GM12878 (cell line): Measurements from ENCODE around the gene HK1. TPM values are rescaled to one million over a fixed set of nuclear protein-coding genes. Genes with fewer than 3 reads are reported as not detected.

Experiments used
- ATAC-seq: fragments of 200-7000 bp; cut with Tn5 transposase; 3 replicates; pipeline ENCODE4 v1.9.1; 2020; ENCODE audit warnings: mild to moderate bottlenecking, moderate library complexity
- BruUV-seq: library from RNA; stranded (reverse); fragments of 400-500 nt; replicated peaks from 2 replicates; lab custom pipeline; 2021; lab: Mats Ljungman, UMichigan
- CTCF ChIA-PET: fragments of 300-600 bp; sonication (Branson Sonifier 250); formaldehyde crosslinking; extraction: SDS; loops from one replicate; lab custom pipeline; 2021; ENCODE audit warnings: inconsistent platforms; lab: Yijun Ruan, JAX
- POLR2A ChIA-PET: fragments of 350-600 bp; formaldehyde crosslinking; extraction: SDS; loops from one replicate; lab custom pipeline; 2021; ENCODE audit warnings: inconsistent platforms; lab: Charles Lee
- RAD21 ChIA-PET: fragments of 300-600 bp; sonication (Branson Sonifier 250); formaldehyde crosslinking; loops from one replicate; lab custom pipeline; 2023; ENCODE audit warnings: antibody characterized with exemption; ENCODE audit not compliant: unreplicated experiment; lab: Charles Lee
- SMC1A ChIA-PET: fragments of 300-600 bp; sonication (Branson Sonifier 250); formaldehyde crosslinking; loops from one replicate; lab custom pipeline; 2023; ENCODE audit not compliant: unreplicated experiment, uncharacterized antibody; lab: Charles Lee
- DNase-seq: peaks from one replicate; pipeline ENCODE4 v3.0.0-alpha.2; 2011; ENCODE audit warnings: low read depth, low spot score
- FAIRE-seq: peaks from 3 replicates; lab custom pipeline; 2011; peaks lifted over from hg19 to GRCh38; lab: Jason Lieb, UNC
- H2AFZ ChIP-seq: 2 replicates; pipeline ENCODE4 v1.6.0; 2011; ENCODE audit warnings: low read depth, low read length, control low read depth; ENCODE audit not compliant: control insufficient read depth
- H3K27ac ChIP-seq: 2 replicates; pipeline ENCODE4 v1.5.1; 2011; ENCODE audit warnings: control low read depth; ENCODE audit not compliant: control insufficient read depth, insufficient read depth
- H3K27me3 ChIP-seq, 2 experiments: replicated peaks in 1 of 2; 2 replicates each; pipeline versions ENCODE4 v1.6.0 to v1.6.1; 2011; ENCODE audit warnings: low read length in 1 of 2; ENCODE audit not compliant: control insufficient read depth in 2 of 2, insufficient read depth in 2 of 2
- H3K36me3 ChIP-seq, 2 experiments: 2 replicates each; pipeline ENCODE4 v1.5.1; 2011; ENCODE audit warnings: low read length in 1 of 2; ENCODE audit not compliant: control insufficient read depth in 2 of 2, insufficient read depth in 2 of 2
- H3K4me1 ChIP-seq: 2 replicates; pipeline ENCODE4 v1.6.1; 2011; ENCODE audit warnings: mild to moderate bottlenecking, low read length, moderate library complexity, mixed read lengths; ENCODE audit not compliant: control insufficient read depth, insufficient read depth
- H3K4me2 ChIP-seq: 2 replicates; pipeline ENCODE4 v1.6.0; 2011; ENCODE audit warnings: control low read depth; ENCODE audit not compliant: control insufficient read depth, insufficient read depth
- H3K4me3 ChIP-seq: fragments of 200-600 bp; sonication (generic); 2 replicates; pipeline ENCODE4 v1.5.1; 2016
- H3K79me2 ChIP-seq: 2 replicates; pipeline ENCODE4 v1.6.0; 2011; ENCODE audit warnings: low read length; ENCODE audit not compliant: control insufficient read depth, insufficient read depth
- H3K9ac ChIP-seq: 2 replicates; pipeline ENCODE4 v1.8.0; 2011; ENCODE audit warnings: low read length, control low read depth, mixed read lengths; ENCODE audit not compliant: control insufficient read depth, insufficient read depth
- H3K9me3 ChIP-seq: replicated peaks from 3 replicates; pipeline ENCODE4 v1.5.1; 2011; ENCODE audit warnings: mild to moderate bottlenecking, low read length; ENCODE audit not compliant: control insufficient read depth, insufficient read depth
- H4K20me1 ChIP-seq: 2 replicates; pipeline ENCODE4 v1.6.0; 2011; ENCODE audit not compliant: control insufficient read depth, insufficient read depth
- EGR1 ChIP-seq, 2 experiments: IDR thresholded peaks; 1 replicate in 1 of 2; 2 replicates in 1 of 2; pipeline ENCODE4 v1.6.1; 2011 to 2012; ENCODE audit warnings: low read depth in 2 of 2, low read length in 2 of 2, borderline replicate concordance in 1 of 2, mild to moderate bottlenecking in 1 of 2, moderate library complexity in 1 of 2
- ETV6 ChIP-seq, 2 experiments: fragments of 450-650 bp in 1 of 2; IDR thresholded peaks in 1 of 2; conservative IDR thresholded peaks in 1 of 2; 2 replicates each; pipeline ENCODE4 v1.6.1; 2014; ENCODE audit warnings: antibody characterized with exemption in 1 of 2, borderline replicate concordance in 1 of 2, low read depth in 1 of 2, mild to moderate bottlenecking in 1 of 2, moderate library complexity in 1 of 2
- IRF4 ChIP-seq: IDR thresholded peaks from 2 replicates; pipeline ENCODE4 v1.6.1; 2011; ENCODE audit warnings: low read depth, low read length
- JUNB ChIP-seq: IDR thresholded peaks from 2 replicates; pipeline ENCODE4 v1.6.1; 2016; ENCODE audit warnings: antibody characterized with exemption, mild to moderate bottlenecking
- MEF2B ChIP-seq: fragments of 450-650 bp; IDR thresholded peaks from 2 replicates; pipeline ENCODE4 v1.6.1; 2018; ENCODE audit warnings: mild to moderate bottlenecking, moderate library complexity; ENCODE audit not compliant: partially characterized antibody, poor library complexity, severe bottlenecking
- POLR2AphosphoS5 ChIP-seq: IDR thresholded peaks from 2 replicates; pipeline ENCODE4 v1.6.1; 2011; ENCODE audit warnings: mild to moderate bottlenecking, low read length, inconsistent platforms
- RUNX3 ChIP-seq: IDR thresholded peaks from 2 replicates; pipeline ENCODE4 v1.6.1; 2012; ENCODE audit warnings: low read length, inconsistent platforms
- SUPT20H ChIP-seq: IDR thresholded peaks from 2 replicates; pipeline ENCODE4 v1.6.1; 2011; ENCODE audit warnings: low read depth, mild to moderate bottlenecking, low read length, moderate library complexity, borderline replicate concordance; ENCODE audit not compliant: control insufficient read depth
- TARDBP ChIP-seq: IDR thresholded peaks from 2 replicates; pipeline ENCODE4 v1.6.1; 2016; ENCODE audit warnings: borderline replicate concordance
- YBX1 ChIP-seq: fragments of 450-650 bp; IDR thresholded peaks from 2 replicates; pipeline ENCODE4 v1.6.1; 2016; ENCODE audit warnings: antibody characterized with exemption
- ZNF622 ChIP-seq: fragments of 450-650 bp; IDR thresholded peaks from 2 replicates; pipeline ENCODE4 v1.6.1; 2017; ENCODE audit warnings: mild to moderate bottlenecking, inconsistent platforms
- WGBS: methylation state at CpG from one replicate; pipeline ENCODE4 v1.1.6; 2016; ENCODE audit warnings: low lambda C conversion rate; ENCODE audit not compliant: insufficient replicate concordance, insufficient coverage; ENCODE audit errors: missing lambda C conversion rate; 5-methylcytosine and 5-hydroxymethylcytosine counted together
- in situ Hi-C: fragments of 300-500 bp; cut with MboI; formaldehyde crosslinking; loops from 9 replicates; pipeline ENCODE4 v1.14.3; 2018; ENCODE audit warnings: mixed read lengths
- intact Hi-C: fragments of 100-400 bp; cut with micrococcal nuclease; formaldehyde crosslinking; loops from one replicate; pipeline ENCODE4 v1.14.2; 2022; ENCODE audit not compliant: unreplicated experiment
- polyA plus RNA-seq, 11 experiments: library from polyadenylated mRNA; depleted of rRNA in 4 of 11; unstranded in 6 of 11; stranded (reverse) in 5 of 11; fragments of >200 nt; fragmentation: Nextera tagmentation in 4 of 11; fragmentation: Illumina TruSeq in 1 of 11; extraction: Ambion mirVana in 4 of 11; extraction: Trizol in 1 of 11; gene quantifications; 1 replicate in 1 of 11; 2 replicates in 10 of 11; pipeline versions ENCODE4 v1.2.1 to v1.2.3, GENCODE V29; 2011 to 2016; ENCODE audit warnings: inconsistent platforms in 2 of 11, missing spikeins in 2 of 11, low read depth in 1 of 11
- total RNA-seq, 4 experiments: library from RNA; depleted of rRNA in 3 of 4; stranded (reverse); fragments of >200 nt in 3 of 4; fragmentation: Illumina TruSeq in 1 of 4; extraction: Trizol in 1 of 4; gene quantifications; 2 replicates each; pipeline versions ENCODE4 v1.2.1 to v1.2.3, GENCODE V29; 2013 to 2021
- TF ChIP-seq, protein P1 (sequence below): fragments of 450-650 bp; IDR thresholded peaks from 2 replicates; pipeline ENCODE4 v1.6.1; 2017; ENCODE audit warnings: mild to moderate bottlenecking, low read depth, inconsistent platforms; ENCODE audit not compliant: poor library complexity, severe bottlenecking
- TF ChIP-seq, protein P2 (sequence below): fragments of 450-650 bp; IDR thresholded peaks from 2 replicates; pipeline ENCODE4 v1.6.1; 2017; ENCODE audit warnings: borderline replicate concordance
- TF ChIP-seq, protein P3 (sequence below): IDR thresholded peaks from 2 replicates; pipeline ENCODE4 v1.6.1; 2012; ENCODE audit warnings: low read depth, low read length, improper control_type of control experiment
- TF ChIP-seq, protein P4 (sequence below): IDR thresholded peaks from 2 replicates; pipeline ENCODE4 v1.6.1; 2012; ENCODE audit warnings: low read length, inconsistent platforms
- TF ChIP-seq, protein P5 (sequence below): fragments of 450-650 bp; formaldehyde crosslinking; IDR thresholded peaks from 2 replicates; pipeline ENCODE4 v1.4.0; 2022; ENCODE audit warnings: mild to moderate bottlenecking, moderate library complexity

The HK1 gene
- total and polyA plus RNA-seq, 10 of the 15 experiments (the other 5 are each of a cell fraction or from before 2014, with no cell fraction given) = 3.4 to 77.3 (median 46.6) TPM

DNA sequence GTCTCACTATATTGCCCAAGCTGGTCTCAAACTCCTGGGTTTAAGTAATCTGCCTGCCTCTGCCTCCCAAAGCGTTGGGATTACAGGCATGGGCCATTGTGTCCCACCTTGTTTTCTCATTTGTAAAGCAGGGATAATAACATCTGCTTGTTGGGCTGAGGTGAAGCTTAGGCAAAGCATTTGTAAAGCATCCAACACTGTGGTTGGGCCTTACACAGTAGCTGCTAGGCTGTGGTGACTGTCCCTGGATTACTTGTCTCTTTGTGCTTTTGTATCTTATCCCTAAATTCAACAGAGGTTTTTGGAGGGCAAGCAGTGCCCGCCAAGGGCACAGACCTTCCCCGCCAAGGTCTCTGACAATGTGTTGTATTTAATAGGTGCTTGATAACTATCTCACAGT is 43.8 kb upstream of the HK1 start:
- DNase-seq (no peak), FAIRE-seq (no peak), ATAC-seq (no peak)
- Histone ChIP-seq H4K20me1 (no peaks in the 10 kb centered on the region), H3K27ac (no peak overlapping the region), H3K4me1 (peaks cover 6% of the 10 kb centered on the region), H3K9ac (no peak overlapping the region), H3K4me2 (no peak overlapping the region), H3K79me2 (no peaks in the 10 kb centered on the region), H3K36me3 (no peaks in the 10 kb centered on the region), H3K27me3 (no peaks in the 10 kb centered on the region), H2AFZ (no peak overlapping the region), H3K9me3 (no peaks in the 10 kb centered on the region), H3K4me3 (no peak overlapping the region)
- RAD21 ChIA-PET = no interaction called here
- CTCF ChIA-PET = interaction anchor here (0.9 to 7.5 kb wide), 3 partner anchors 149 to 230 kb away, joined by 4 to 126 read pairs (median 4); no protein-coding TSS in a partner anchor
- WGBS = 54% methylated on average over 3 of the region's 3 CpGs
- in situ Hi-C loops (loop anchor here (5.0 kb wide), 2 partner anchors 168 to 273 kb away; no protein-coding TSS in a partner anchor), intact Hi-C loops (no loop called here)
- no TSS peak for BruUV-seq
- SMC1A ChIA-PET = interaction anchor here (1.2 to 5.9 kb wide), 3 partner anchors 12 to 229 kb away, joined by 3 to 63 read pairs (median 13); no protein-coding TSS in a partner anchor
- POLR2A ChIA-PET = no interaction called here
- TF ChIP-seq, protein P1, sequence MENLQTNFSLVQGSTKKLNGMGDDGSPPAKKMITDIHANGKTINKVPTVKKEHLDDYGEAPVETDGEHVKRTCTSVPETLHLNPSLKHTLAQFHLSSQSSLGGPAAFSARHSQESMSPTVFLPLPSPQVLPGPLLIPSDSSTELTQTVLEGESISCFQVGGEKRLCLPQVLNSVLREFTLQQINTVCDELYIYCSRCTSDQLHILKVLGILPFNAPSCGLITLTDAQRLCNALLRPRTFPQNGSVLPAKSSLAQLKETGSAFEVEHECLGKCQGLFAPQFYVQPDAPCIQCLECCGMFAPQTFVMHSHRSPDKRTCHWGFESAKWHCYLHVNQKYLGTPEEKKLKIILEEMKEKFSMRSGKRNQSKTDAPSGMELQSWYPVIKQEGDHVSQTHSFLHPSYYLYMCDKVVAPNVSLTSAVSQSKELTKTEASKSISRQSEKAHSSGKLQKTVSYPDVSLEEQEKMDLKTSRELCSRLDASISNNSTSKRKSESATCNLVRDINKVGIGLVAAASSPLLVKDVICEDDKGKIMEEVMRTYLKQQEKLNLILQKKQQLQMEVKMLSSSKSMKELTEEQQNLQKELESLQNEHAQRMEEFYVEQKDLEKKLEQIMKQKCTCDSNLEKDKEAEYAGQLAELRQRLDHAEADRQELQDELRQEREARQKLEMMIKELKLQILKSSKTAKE = no peak
- TF ChIP-seq ZNF622 = no peak
- TF ChIP-seq EGR1 (IDR thresholded peaks at IDR 0.05; ENCODE audit: borderline replicate concordance in 1 of 2, low read depth in 2 of 2, low read length in 2 of 2) = no peak
- TF ChIP-seq RUNX3 = no peak
- no peak for TF ChIP-seq TARDBP
- no peak for TF ChIP-seq IRF4
- TF ChIP-seq, protein P2, sequence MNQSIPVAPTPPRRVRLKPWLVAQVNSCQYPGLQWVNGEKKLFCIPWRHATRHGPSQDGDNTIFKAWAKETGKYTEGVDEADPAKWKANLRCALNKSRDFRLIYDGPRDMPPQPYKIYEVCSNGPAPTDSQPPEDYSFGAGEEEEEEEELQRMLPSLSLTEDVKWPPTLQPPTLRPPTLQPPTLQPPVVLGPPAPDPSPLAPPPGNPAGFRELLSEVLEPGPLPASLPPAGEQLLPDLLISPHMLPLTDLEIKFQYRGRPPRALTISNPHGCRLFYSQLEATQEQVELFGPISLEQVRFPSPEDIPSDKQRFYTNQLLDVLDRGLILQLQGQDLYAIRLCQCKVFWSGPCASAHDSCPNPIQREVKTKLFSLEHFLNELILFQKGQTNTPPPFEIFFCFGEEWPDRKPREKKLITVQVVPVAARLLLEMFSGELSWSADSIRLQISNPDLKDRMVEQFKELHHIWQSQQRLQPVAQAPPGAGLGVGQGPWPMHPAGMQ = no peak
- no peak for TF ChIP-seq SUPT20H
- no peak for TF ChIP-seq JUNB
- TF ChIP-seq, protein P3, sequence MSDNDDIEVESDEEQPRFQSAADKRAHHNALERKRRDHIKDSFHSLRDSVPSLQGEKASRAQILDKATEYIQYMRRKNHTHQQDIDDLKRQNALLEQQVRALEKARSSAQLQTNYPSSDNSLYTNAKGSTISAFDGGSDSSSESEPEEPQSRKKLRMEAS = no peak
- TF ChIP-seq, protein P4, sequence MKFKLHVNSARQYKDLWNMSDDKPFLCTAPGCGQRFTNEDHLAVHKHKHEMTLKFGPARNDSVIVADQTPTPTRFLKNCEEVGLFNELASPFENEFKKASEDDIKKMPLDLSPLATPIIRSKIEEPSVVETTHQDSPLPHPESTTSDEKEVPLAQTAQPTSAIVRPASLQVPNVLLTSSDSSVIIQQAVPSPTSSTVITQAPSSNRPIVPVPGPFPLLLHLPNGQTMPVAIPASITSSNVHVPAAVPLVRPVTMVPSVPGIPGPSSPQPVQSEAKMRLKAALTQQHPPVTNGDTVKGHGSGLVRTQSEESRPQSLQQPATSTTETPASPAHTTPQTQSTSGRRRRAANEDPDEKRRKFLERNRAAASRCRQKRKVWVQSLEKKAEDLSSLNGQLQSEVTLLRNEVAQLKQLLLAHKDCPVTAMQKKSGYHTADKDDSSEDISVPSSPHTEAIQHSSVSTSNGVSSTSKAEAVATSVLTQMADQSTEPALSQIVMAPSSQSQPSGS = no peak
- TF ChIP-seq POLR2AphosphoS5 = no peak
- TF ChIP-seq, protein P5, sequence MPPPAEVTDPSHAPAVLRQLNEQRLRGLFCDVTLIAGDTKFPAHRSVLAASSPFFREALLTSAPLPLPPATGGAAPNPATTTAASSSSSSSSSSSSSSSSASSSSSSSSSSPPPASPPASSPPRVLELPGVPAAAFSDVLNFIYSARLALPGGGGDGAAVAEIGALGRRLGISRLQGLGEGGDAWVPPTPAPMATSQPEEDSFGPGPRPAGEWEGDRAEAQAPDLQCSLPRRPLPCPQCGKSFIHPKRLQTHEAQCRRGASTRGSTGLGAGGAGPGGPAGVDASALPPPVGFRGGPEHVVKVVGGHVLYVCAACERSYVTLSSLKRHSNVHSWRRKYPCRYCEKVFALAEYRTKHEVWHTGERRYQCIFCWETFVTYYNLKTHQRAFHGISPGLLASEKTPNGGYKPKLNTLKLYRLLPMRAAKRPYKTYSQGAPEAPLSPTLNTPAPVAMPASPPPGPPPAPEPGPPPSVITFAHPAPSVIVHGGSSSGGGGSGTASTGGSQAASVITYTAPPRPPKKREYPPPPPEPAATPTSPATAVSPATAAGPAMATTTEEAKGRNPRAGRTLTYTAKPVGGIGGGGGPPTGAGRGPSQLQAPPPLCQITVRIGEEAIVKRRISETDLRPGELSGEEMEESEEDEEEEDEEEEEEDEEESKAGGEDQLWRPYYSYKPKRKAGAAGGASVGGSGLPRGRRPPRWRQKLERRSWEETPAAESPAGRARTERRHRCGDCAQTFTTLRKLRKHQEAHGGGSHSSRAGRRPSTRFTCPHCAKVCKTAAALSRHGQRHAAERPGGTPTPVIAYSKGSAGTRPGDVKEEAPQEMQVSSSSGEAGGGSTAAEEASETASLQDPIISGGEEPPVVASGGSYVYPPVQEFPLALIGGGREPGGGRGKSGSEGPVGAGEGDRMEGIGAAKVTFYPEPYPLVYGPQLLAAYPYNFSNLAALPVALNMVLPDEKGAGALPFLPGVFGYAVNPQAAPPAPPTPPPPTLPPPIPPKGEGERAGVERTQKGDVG (CRISPR knock-in tag) = no peak
- TF ChIP-seq ETV6 (conservative IDR thresholded peaks at IDR 0.05 in 1 of 2, IDR thresholded peaks at IDR 0.05 in 1 of 2; ENCODE audit: borderline replicate concordance in 1 of 2, low read depth in 1 of 2) = no peak
- no peak for TF ChIP-seq YBX1
- TF ChIP-seq MEF2B = no peak
